HG03354 (cell line): Measurements from ENCODE around the gene CD300LD.
"Not testable (repeated sequence)": the region's sequence is repeated elsewhere in the genome, so short reads cannot be mapped to it uniquely, and the experiment has no call there.

ENCODE experiments used
- ATAC-seq: cut with Tn5 transposase; IDR thresholded peaks from one replicate; pipeline ENCODE4 v1.9.1; 2021; ENCODE audit warnings: mild to moderate bottlenecking; ENCODE audit not compliant: unreplicated experiment, poor library complexity, severe bottlenecking

CD300LD gene

GRCh38 chr17:74578979-74579378 lies 13.1 kb downstream of the CD300LD start:
- ATAC-seq = no peak

- ATAC-seq = no peak
These were observed 17.5 kb downstream of the CD300LD start for GRCh38 chr17:74574489-74575142.

GRCh38 chr17:74573635-74574034 lies 18.4 kb downstream of the CD300LD start:
- not testable (repeated sequence) for ATAC-seq

- ATAC-seq = no peak
These were observed 18.9 kb downstream of the CD300LD start for GRCh38 chr17:74573169-74573568.

- no peak for ATAC-seq
These were observed 20.3 kb downstream of the CD300LD start for GRCh38 chr17:74571621-74572270.

- ATAC-seq = no peak
These were observed 22.8 kb downstream of the CD300LD start for GRCh38 chr17:74569020-74570003.

GRCh38 chr17:74568106-74568873 lies 23.8 kb downstream of the CD300LD start:
- ATAC-seq = no peak

- ATAC-seq = no peak
These were observed 24.7 kb downstream of the CD300LD start, which contains the start of gene CD300H for GRCh38 chr17:74567397-74567796. CD300H (minus strand) TSS chr17:74567509.

- no peak for ATAC-seq
These were observed 25.8 kb downstream of the CD300LD start for GRCh38 chr17:74566132-74566753.

GRCh38 chr17:74565126-74565525 lies 27.0 kb downstream of the CD300LD start:
- ATAC-seq = no peak

- no peak for ATAC-seq
These were observed 28.7 kb downstream of the CD300LD start for GRCh38 chr17:74563358-74563757.

GRCh38 chr17:74561586-74561985 lies 30.5 kb downstream of the CD300LD start:
- no peak for ATAC-seq

- ATAC-seq = no peak
These were observed 33.1 kb downstream of the CD300LD start for GRCh38 chr17:74558882-74559519.

GRCh38 chr17:74558402-74558801 lies 33.7 kb downstream of the CD300LD start:
- not testable (repeated sequence) for ATAC-seq

GRCh38 chr17:74555427-74555940 lies 36.6 kb downstream of the CD300LD start:
- ATAC-seq = no peak

GRCh38 chr17:74554909-74555308 lies 37.2 kb downstream of the CD300LD start:
- no peak for ATAC-seq

- no peak for ATAC-seq
These were observed 40.0 kb downstream of the CD300LD start for GRCh38 chr17:74552037-74552436.

GRCh38 chr17:74550602-74551001 lies 41.5 kb downstream of the CD300LD start:
- ATAC-seq = no peak
